Neural cell (in vitro differentiated cells): ENCODE data around the gene GNLY. TPM values are rescaled to one million over a fixed set of nuclear protein-coding genes. Genes with fewer than 3 reads are reported as not detected.

Experiments
- H2AFZ ChIP-seq: fragments of 200-600, 300-800 bp; sonication (generic), shearing (Covaris generic); 2 replicates; pipeline ENCODE4 v1.6.0; 2014; ENCODE audit warnings: low read depth, mild to moderate bottlenecking, antibody characterized with exemption, low read length, moderate library complexity
- H3F3A ChIP-seq: fragments of 200-600 bp; shearing (Covaris generic); 2 replicates; pipeline ENCODE4 v1.6.1; 2016; ENCODE audit warnings: mild to moderate bottlenecking, moderate library complexity, mixed read lengths, antibody characterized with exemption, low read length; ENCODE audit not compliant: insufficient read depth, poor library complexity, severe bottlenecking
- H3K27ac ChIP-seq: fragments of 200-600, 300-800 bp; sonication (generic), shearing (Covaris generic); 2 replicates; pipeline ENCODE4 v1.5.1; 2014; ENCODE audit warnings: mild to moderate bottlenecking, low read length, moderate library complexity
- H3K27me3 ChIP-seq: fragments of 300-800, 200-600 bp; sonication (generic), shearing (Covaris generic); 2 replicates; pipeline ENCODE4 v1.6.0; 2014; ENCODE audit warnings: mild to moderate bottlenecking, low read depth, low read length, moderate library complexity; ENCODE audit not compliant: insufficient read depth
- H3K36me3 ChIP-seq: fragments of 300-800, 200-600 bp; sonication (generic), shearing (Covaris generic); 2 replicates; pipeline ENCODE4 v1.5.1; 2014; ENCODE audit warnings: mild to moderate bottlenecking, antibody characterized with exemption, low read length, moderate library complexity; ENCODE audit not compliant: insufficient read depth
- H3K4me2 ChIP-seq: fragments of 300-800, 200-600 bp; sonication (generic), shearing (Covaris generic); 2 replicates; pipeline ENCODE4 v1.6.0; 2014; ENCODE audit warnings: mild to moderate bottlenecking, low read length
- H3K4me3 ChIP-seq: fragments of 300-800, 200-600 bp; sonication (generic), shearing (Covaris generic); 2 replicates; pipeline ENCODE4 v1.5.1; 2014; ENCODE audit warnings: mild to moderate bottlenecking, low read length, moderate library complexity
- H3K79me2 ChIP-seq: fragments of 200-600 bp; shearing (Covaris generic); replicated peaks from 2 replicates; pipeline ENCODE4 v1.6.0; 2014; ENCODE audit warnings: mild to moderate bottlenecking, low read length, moderate library complexity; ENCODE audit not compliant: insufficient read depth
- H3K9ac ChIP-seq: fragments of 300-800, 200-600 bp; sonication (generic), shearing (Covaris generic); 2 replicates; pipeline ENCODE4 v1.6.1; 2016; ENCODE audit warnings: mild to moderate bottlenecking, low read length, mixed read lengths
- H3K9me2 ChIP-seq: fragments of 200-600 bp; shearing (Covaris generic); 2 replicates; pipeline ENCODE4 v1.6.1; 2016; ENCODE audit warnings: mild to moderate bottlenecking, low read length, mixed read lengths; ENCODE audit not compliant: insufficient read depth
- H3K9me3 ChIP-seq: fragments of 200-600, 300-800 bp; sonication (generic), shearing (Covaris generic); 2 replicates; pipeline ENCODE4 v1.6.1; 2016; ENCODE audit warnings: mild to moderate bottlenecking, mixed run types, low read length, moderate library complexity, mixed read lengths
- H4K20me1 ChIP-seq: fragments of 200-600 bp; shearing (Covaris generic); 2 replicates; pipeline ENCODE4 v1.6.1; 2016; ENCODE audit warnings: mild to moderate bottlenecking, mixed run types; ENCODE audit not compliant: insufficient read depth
- EP300 ChIP-seq: fragments of 450-650 bp; conservative IDR thresholded peaks from 2 replicates; pipeline ENCODE4 v1.6.1; 2014; ENCODE audit warnings: antibody characterized with exemption, mild to moderate bottlenecking, moderate library complexity; ENCODE audit not compliant: poor library complexity, severe bottlenecking
- EZH2 ChIP-seq: fragments of 200-600, 300-800 bp; shearing (Covaris generic), sonication (generic); IDR thresholded peaks from 2 replicates; pipeline ENCODE4 v1.6.1; 2014; ENCODE audit warnings: antibody characterized with exemption, low read length, borderline replicate concordance, mild to moderate bottlenecking; ENCODE audit not compliant: insufficient read depth, poor library complexity, severe bottlenecking
- MXI1 ChIP-seq: fragments of 450-650 bp; conservative IDR thresholded peaks from 2 replicates; pipeline ENCODE4 v1.6.1; 2014; ENCODE audit warnings: antibody characterized with exemption, mild to moderate bottlenecking; ENCODE audit not compliant: poor library complexity, severe bottlenecking
- POLR2AphosphoS5 ChIP-seq: IDR thresholded peaks from 2 replicates; pipeline ENCODE4 v1.6.1; 2012
- RAD21 ChIP-seq: fragments of 450-650 bp; conservative IDR thresholded peaks from 2 replicates; pipeline ENCODE4 v1.6.1; 2014; ENCODE audit warnings: antibody characterized with exemption, mild to moderate bottlenecking, moderate library complexity
- SMC3 ChIP-seq: fragments of 450-650 bp; conservative IDR thresholded peaks from 2 replicates; pipeline ENCODE4 v1.6.1; 2014; ENCODE audit warnings: antibody characterized with exemption, mild to moderate bottlenecking, moderate library complexity; ENCODE audit not compliant: poor library complexity
- TAF1 ChIP-seq: IDR thresholded peaks from 2 replicates; pipeline ENCODE4 v1.6.1; 2012; ENCODE audit warnings: low read depth
- polyA plus RNA-seq: library from polyadenylated mRNA; depleted of rRNA; stranded (reverse); fragments of >200 nt; gene quantifications from 2 replicates; pipeline ENCODE4 v1.2.3, GENCODE V29; 2014
- TF ChIP-seq, protein P1 (sequence below): fragments of 450-650 bp; IDR thresholded peaks from 2 replicates; pipeline ENCODE4 v1.5.1; 2014; ENCODE audit warnings: antibody characterized with exemption, mild to moderate bottlenecking, moderate library complexity; ENCODE audit not compliant: poor library complexity, severe bottlenecking
- TF ChIP-seq, protein P2 (sequence below): IDR thresholded peaks from 2 replicates; pipeline ENCODE4 v1.6.1; 2012; ENCODE audit warnings: borderline replicate concordance

The GNLY gene
- polyA plus RNA-seq, 1 donor from 2014 or later = not detected

- Histone ChIP-seq H3K36me3 (no peaks in the 10 kb centered on the region), H3K9me3 (no peaks in the 10 kb centered on the region), H2AFZ (no peak overlapping the region), H3F3A (no peaks in the 10 kb centered on the region), H3K4me2 (no peak overlapping the region), H4K20me1 (no peaks in the 10 kb centered on the region), H3K27me3 (no peaks in the 10 kb centered on the region), H3K4me3 (no peak overlapping the region), H3K27ac (no peak overlapping the region), H3K9ac (no peak overlapping the region), H3K79me2 (no peaks in the 10 kb centered on the region), H3K9me2 (no peaks in the 10 kb centered on the region)
- TF ChIP-seq POLR2AphosphoS5 = no peak
- TF ChIP-seq EP300 = no peak
- TF ChIP-seq MXI1 = no peak
- no peak for TF ChIP-seq EZH2
- no peak for TF ChIP-seq TAF1
- no peak for TF ChIP-seq SMC3
- TF ChIP-seq, protein P1, sequence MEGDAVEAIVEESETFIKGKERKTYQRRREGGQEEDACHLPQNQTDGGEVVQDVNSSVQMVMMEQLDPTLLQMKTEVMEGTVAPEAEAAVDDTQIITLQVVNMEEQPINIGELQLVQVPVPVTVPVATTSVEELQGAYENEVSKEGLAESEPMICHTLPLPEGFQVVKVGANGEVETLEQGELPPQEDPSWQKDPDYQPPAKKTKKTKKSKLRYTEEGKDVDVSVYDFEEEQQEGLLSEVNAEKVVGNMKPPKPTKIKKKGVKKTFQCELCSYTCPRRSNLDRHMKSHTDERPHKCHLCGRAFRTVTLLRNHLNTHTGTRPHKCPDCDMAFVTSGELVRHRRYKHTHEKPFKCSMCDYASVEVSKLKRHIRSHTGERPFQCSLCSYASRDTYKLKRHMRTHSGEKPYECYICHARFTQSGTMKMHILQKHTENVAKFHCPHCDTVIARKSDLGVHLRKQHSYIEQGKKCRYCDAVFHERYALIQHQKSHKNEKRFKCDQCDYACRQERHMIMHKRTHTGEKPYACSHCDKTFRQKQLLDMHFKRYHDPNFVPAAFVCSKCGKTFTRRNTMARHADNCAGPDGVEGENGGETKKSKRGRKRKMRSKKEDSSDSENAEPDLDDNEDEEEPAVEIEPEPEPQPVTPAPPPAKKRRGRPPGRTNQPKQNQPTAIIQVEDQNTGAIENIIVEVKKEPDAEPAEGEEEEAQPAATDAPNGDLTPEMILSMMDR = no peak
- no peak for TF ChIP-seq RAD21
- TF ChIP-seq, protein P2, sequence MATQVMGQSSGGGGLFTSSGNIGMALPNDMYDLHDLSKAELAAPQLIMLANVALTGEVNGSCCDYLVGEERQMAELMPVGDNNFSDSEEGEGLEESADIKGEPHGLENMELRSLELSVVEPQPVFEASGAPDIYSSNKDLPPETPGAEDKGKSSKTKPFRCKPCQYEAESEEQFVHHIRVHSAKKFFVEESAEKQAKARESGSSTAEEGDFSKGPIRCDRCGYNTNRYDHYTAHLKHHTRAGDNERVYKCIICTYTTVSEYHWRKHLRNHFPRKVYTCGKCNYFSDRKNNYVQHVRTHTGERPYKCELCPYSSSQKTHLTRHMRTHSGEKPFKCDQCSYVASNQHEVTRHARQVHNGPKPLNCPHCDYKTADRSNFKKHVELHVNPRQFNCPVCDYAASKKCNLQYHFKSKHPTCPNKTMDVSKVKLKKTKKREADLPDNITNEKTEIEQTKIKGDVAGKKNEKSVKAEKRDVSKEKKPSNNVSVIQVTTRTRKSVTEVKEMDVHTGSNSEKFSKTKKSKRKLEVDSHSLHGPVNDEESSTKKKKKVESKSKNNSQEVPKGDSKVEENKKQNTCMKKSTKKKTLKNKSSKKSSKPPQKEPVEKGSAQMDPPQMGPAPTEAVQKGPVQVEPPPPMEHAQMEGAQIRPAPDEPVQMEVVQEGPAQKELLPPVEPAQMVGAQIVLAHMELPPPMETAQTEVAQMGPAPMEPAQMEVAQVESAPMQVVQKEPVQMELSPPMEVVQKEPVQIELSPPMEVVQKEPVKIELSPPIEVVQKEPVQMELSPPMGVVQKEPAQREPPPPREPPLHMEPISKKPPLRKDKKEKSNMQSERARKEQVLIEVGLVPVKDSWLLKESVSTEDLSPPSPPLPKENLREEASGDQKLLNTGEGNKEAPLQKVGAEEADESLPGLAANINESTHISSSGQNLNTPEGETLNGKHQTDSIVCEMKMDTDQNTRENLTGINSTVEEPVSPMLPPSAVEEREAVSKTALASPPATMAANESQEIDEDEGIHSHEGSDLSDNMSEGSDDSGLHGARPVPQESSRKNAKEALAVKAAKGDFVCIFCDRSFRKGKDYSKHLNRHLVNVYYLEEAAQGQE = no peak
These were observed 4.7 kb downstream of the GNLY start for GRCh38 chr2:85698880-85699254.

DNA sequence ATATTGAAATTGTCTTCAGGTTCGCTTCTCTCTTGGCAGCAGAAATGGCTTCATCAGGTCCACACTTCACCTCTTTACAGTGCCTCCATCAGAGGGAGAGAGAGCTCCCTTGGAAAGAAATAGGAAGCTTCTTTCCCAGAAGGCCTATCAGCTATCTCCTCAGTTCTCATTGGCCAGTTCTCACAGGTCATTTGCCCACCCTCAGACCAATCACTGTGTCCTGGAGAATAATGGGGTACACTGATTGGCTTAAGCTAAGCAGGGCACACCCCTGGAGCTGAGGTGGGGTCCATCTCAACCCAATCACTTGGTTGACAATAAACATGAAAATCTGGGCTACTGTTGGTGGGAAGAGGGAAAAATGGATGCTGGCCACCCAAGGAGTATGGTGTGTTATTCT lies 5.2 kb downstream of the GNLY start:
- TF ChIP-seq EZH2 (no peak), SMC3 (no peak), TAF1 (no peak), MXI1 (no peak), EP300 (no peak), RAD21 (no peak), POLR2AphosphoS5 (no peak)
- TF ChIP-seq, protein P2 = no peak
- TF ChIP-seq, protein P1 = no peak
- Histone ChIP-seq H3K9me2 (no peaks in the 10 kb centered on the region), H3K79me2 (no peaks in the 10 kb centered on the region)

More for the DNA sequence above, 5.2 kb downstream of the GNLY start:
- Histone ChIP-seq H4K20me1 (no peaks in the 10 kb centered on the region), H2AFZ (no peak overlapping the region), H3K27ac (no peak overlapping the region), H3K36me3 (no peaks in the 10 kb centered on the region), H3K27me3 (no peaks in the 10 kb centered on the region), H3K4me2 (no peak overlapping the region), H3F3A (no peaks in the 10 kb centered on the region), H3K9me3 (no peaks in the 10 kb centered on the region), H3K9ac (no peak overlapping the region), H3K4me3 (no peak overlapping the region)
